A549 (cell line): Measurements from ENCODE around the gene UGT8. TPM values are rescaled to one million over a fixed set of nuclear protein-coding genes. Genes with fewer than 3 reads are reported as not detected.

Experiments used
- ATAC-seq, 2 experiments: fragments of 200-7000 bp in 1 of 2; fragments of >200 bp in 1 of 2; cut with Nextera tagmentation in 1 of 2; cut with Tn5 transposase in 1 of 2; 3 replicates each; pipeline versions ENCODE4 v1.8.0 to v1.9.1; 2018 to 2020; ENCODE audit warnings: mild to moderate bottlenecking in 1 of 2, moderate library complexity in 1 of 2
- CTCF ChIA-PET: fragments of 300-600 bp; sonication (Branson Sonifier 250); formaldehyde crosslinking; extraction: SDS; loops from one replicate; lab custom pipeline; 2021; ENCODE audit warnings: antibody characterized with exemption, inconsistent platforms; lab: Yijun Ruan, JAX
- POLR2A ChIA-PET: fragments of 350-600 bp; formaldehyde crosslinking; extraction: SDS; loops from one replicate; lab custom pipeline; 2021; ENCODE audit warnings: antibody characterized with exemption, inconsistent platforms; lab: Yijun Ruan, JAX
- DNase-seq, 2 experiments: peaks; one replicate each; pipeline versions ENCODE4 v3.0.0 to v3.0.0-alpha.2; 2011 to 2016; ENCODE audit warnings: low read depth in 1 of 2, low spot score in 1 of 2
- FAIRE-seq: peaks from 2 replicates; lab custom pipeline; 2011; peaks lifted over from hg19 to GRCh38; lab: Jason Lieb, UNC
- H3K27ac ChIP-seq, 2 experiments: fragments of >200 bp; sonication (Bioruptor Twin); formaldehyde crosslinking; 3 replicates each; pipeline ENCODE4 v1.5.1; 2016 to 2017
- H3K4me1 ChIP-seq: fragments of >200 bp; sonication (Bioruptor Twin); formaldehyde crosslinking; 3 replicates; pipeline ENCODE4 v1.6.1; 2016
- H3K4me2 ChIP-seq: fragments of >200 bp; sonication (Bioruptor Twin); formaldehyde crosslinking; 3 replicates; pipeline ENCODE4 v1.6.1; 2016
- H3K4me3 ChIP-seq: fragments of >200 bp; sonication (Bioruptor Twin); formaldehyde crosslinking; 3 replicates; pipeline ENCODE4 v1.5.1; 2016
- H3K9me3 ChIP-seq: fragments of >200 bp; sonication (Bioruptor Twin); formaldehyde crosslinking; 3 replicates; pipeline ENCODE4 v1.6.1; 2016
- CHD4 ChIP-seq: fragments of 200-600 bp; sonication (generic); IDR thresholded peaks from 2 replicates; pipeline ENCODE4 v1.6.1; 2016; ENCODE audit warnings: antibody characterized with exemption, mild to moderate bottlenecking, borderline replicate concordance
- EHF ChIP-seq: fragments of 250-450 bp; sonication (Bioruptor Pico); IDR thresholded peaks from 2 replicates; pipeline ENCODE4 v1.5.0; 2020; ENCODE audit warnings: mild to moderate bottlenecking
- EP300 ChIP-seq, 2 experiments: fragments of >200 bp; sonication (Bioruptor Twin); formaldehyde crosslinking; IDR thresholded peaks; 2 replicates in 1 of 2; 3 replicates in 1 of 2; pipeline ENCODE4 v1.6.1; 2016 to 2017
- FOSB ChIP-seq: fragments of 250-450 bp; sonication (Bioruptor Pico); IDR thresholded peaks from 2 replicates; pipeline ENCODE4 v1.5.0; 2020; ENCODE audit warnings: mild to moderate bottlenecking, moderate library complexity
- FOXS1 ChIP-seq: fragments of 250-450 bp; sonication (Bioruptor Pico); IDR thresholded peaks from 2 replicates; pipeline ENCODE4 v1.5.0; 2020; ENCODE audit warnings: mild to moderate bottlenecking, moderate library complexity
- GATA3 ChIP-seq: IDR thresholded peaks from 2 replicates; pipeline ENCODE4 v1.6.1; 2012; ENCODE audit warnings: borderline replicate concordance
- HEYL ChIP-seq: fragments of 250-450 bp; sonication (Bioruptor Pico); IDR thresholded peaks from 2 replicates; pipeline ENCODE4 v1.8.0; 2021; ENCODE audit warnings: mild to moderate bottlenecking, moderate library complexity
- JUNB ChIP-seq: fragments of >200 bp; sonication (Bioruptor Twin); formaldehyde crosslinking; IDR thresholded peaks from 2 replicates; pipeline ENCODE4 v1.6.1; 2016
- MAFK ChIP-seq: fragments of 450-650 bp; IDR thresholded peaks from 2 replicates; pipeline ENCODE4 v1.6.1; 2014; ENCODE audit not compliant: partially characterized antibody
- MAZ ChIP-seq: fragments of 150-350 bp; IDR thresholded peaks from 2 replicates; pipeline ENCODE4 v1.6.1; 2014; ENCODE audit warnings: antibody characterized with exemption, low read depth, low read length, borderline replicate concordance
- NPAS2 ChIP-seq: fragments of 250-450 bp; sonication (Bioruptor Pico); IDR thresholded peaks from 2 replicates; pipeline ENCODE4 v1.8.0; 2022; ENCODE audit warnings: mild to moderate bottlenecking, moderate library complexity, borderline replicate concordance
- PHF8 ChIP-seq: fragments of 200-600 bp; sonication (generic); IDR thresholded peaks from 2 replicates; pipeline ENCODE4 v1.6.1; 2016; ENCODE audit warnings: low read depth, mild to moderate bottlenecking, antibody characterized with exemption, moderate library complexity, borderline replicate concordance
- POLR2A ChIP-seq: IDR thresholded peaks from 2 replicates; pipeline ENCODE4 v1.6.1; 2012; ENCODE audit warnings: mild to moderate bottlenecking, low read length
- RAD21 ChIP-seq, 2 experiments: fragments of >200 bp in 1 of 2; sonication (Bioruptor Twin) in 1 of 2; formaldehyde crosslinking in 1 of 2; IDR thresholded peaks in 1 of 2; conservative IDR thresholded peaks in 1 of 2; 2 replicates in 1 of 2; 3 replicates in 1 of 2; pipeline ENCODE4 v1.6.1; 2012 to 2018; ENCODE audit warnings: inconsistent platforms in 1 of 2
- RARB ChIP-seq: fragments of 250-450 bp; sonication (Bioruptor Pico); IDR thresholded peaks from 2 replicates; pipeline ENCODE4 v1.8.0; 2021; ENCODE audit warnings: mild to moderate bottlenecking, moderate library complexity
- RCOR1 ChIP-seq: fragments of 150-350 bp; IDR thresholded peaks from 2 replicates; pipeline ENCODE4 v1.6.1; 2014; ENCODE audit warnings: antibody characterized with exemption, low read length, low read depth
- RFX5 ChIP-seq: fragments of 450-650 bp; IDR thresholded peaks from 2 replicates; pipeline ENCODE4 v1.7.1; 2014; ENCODE audit warnings: antibody characterized with exemption, mild to moderate bottlenecking, moderate library complexity
- RNF2 ChIP-seq: fragments of 200-600 bp; sonication (generic); IDR thresholded peaks from 2 replicates; pipeline ENCODE4 v1.6.1; 2016; ENCODE audit warnings: low read depth, mild to moderate bottlenecking, antibody characterized with exemption, moderate library complexity, borderline replicate concordance
- SMC3 ChIP-seq: fragments of >200 bp; sonication (Bioruptor Twin); formaldehyde crosslinking; IDR thresholded peaks from 3 replicates; pipeline ENCODE4 v1.6.1; 2018; ENCODE audit warnings: inconsistent platforms
- TP53 ChIP-seq: fragments of 250-450 bp; sonication (Bioruptor Pico); IDR thresholded peaks from 2 replicates; pipeline ENCODE4 v1.5.0; 2021; ENCODE audit warnings: mild to moderate bottlenecking, moderate library complexity
- ZC3H11A ChIP-seq: fragments of 450-650 bp; IDR thresholded peaks from 2 replicates; pipeline ENCODE4 v1.6.1; 2014; ENCODE audit warnings: antibody characterized with exemption, mild to moderate bottlenecking
- WGBS: methylation state at CpG from one replicate; pipeline ENCODE4 v1.1.6; 2017; ENCODE audit errors: missing lambda C conversion rate; 5-methylcytosine and 5-hydroxymethylcytosine counted together
- polyA plus RNA-seq, 4 experiments: library from polyadenylated mRNA; depleted of rRNA in 3 of 4; stranded (reverse); fragments of >200 nt; fragmentation: RNase III in 1 of 4; extraction: RNeasy Plus Mini Kit Qiagen cat#74134 plus additional on column Dnase treatment in 1 of 4; gene quantifications; 2 replicates in 3 of 4; 3 replicates in 1 of 4; pipeline ENCODE4 v1.2.3, GENCODE V29; 2011 to 2017
- TF ChIP-seq, protein P1 (sequence below): fragments of >200 bp; sonication (Bioruptor Twin); formaldehyde crosslinking; IDR thresholded peaks from 3 replicates; pipeline ENCODE4 v1.5.1; 2016
- TF ChIP-seq, protein P2 (sequence below): fragments of >200 bp; sonication (Bioruptor Twin); formaldehyde crosslinking; IDR thresholded peaks from 3 replicates; pipeline ENCODE4 v1.6.1; 2016
- TF ChIP-seq, protein P3 (sequence below): IDR thresholded peaks from 2 replicates; pipeline ENCODE4 v1.6.1; 2012

Gene UGT8
- polyA plus RNA-seq, 2 of the 4 experiments (the other 2 are of a cell fraction), result 0.04 to 0.06 TPM

DNA sequence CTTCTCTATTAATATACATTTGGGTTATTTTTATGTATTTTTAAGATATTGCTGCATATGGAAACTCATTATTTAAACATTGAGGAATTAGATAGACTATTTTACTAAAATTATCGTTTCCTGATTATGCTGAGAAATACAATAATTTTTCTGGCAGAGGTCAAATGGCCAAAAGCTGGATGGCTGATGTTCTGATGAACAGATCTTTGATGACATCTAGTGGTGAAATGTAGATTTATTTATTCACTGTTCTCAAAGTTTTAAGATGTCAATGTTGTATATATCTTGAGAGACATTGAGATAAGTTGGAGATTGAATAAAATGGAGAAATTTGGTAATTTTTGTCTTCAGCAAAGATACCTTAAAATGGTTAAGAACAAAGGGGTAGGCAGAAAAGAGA lies 96.2 kb downstream of the UGT8 start:
- Histone ChIP-seq H3K4me3 (no peak overlapping the region), H3K9me3 (no peaks in the 10 kb centered on the region), H3K4me2 (no peak overlapping the region), H3K27ac (no peak overlapping the region), H3K4me1 (no peaks in the 10 kb centered on the region)
- CTCF ChIA-PET, result interaction anchor here (0.6 to 2.4 kb wide), 7 partner anchors 14 to 715 kb away, joined by 3 to 13 read pairs (median 4); partner anchors contain the start of gene ARSJ
- POLR2A ChIA-PET, result no interaction called here
- TF ChIP-seq RAD21 (conservative IDR thresholded peaks at IDR 0.05 in 1 of 2, IDR thresholded peaks at IDR 0.05 in 1 of 2) (peak; percentile 64 to 74), RNF2 (no peak), SMC3 (peak; percentile 56; the same call in 2 of the 3 replicates)
- TF ChIP-seq, protein P1, sequence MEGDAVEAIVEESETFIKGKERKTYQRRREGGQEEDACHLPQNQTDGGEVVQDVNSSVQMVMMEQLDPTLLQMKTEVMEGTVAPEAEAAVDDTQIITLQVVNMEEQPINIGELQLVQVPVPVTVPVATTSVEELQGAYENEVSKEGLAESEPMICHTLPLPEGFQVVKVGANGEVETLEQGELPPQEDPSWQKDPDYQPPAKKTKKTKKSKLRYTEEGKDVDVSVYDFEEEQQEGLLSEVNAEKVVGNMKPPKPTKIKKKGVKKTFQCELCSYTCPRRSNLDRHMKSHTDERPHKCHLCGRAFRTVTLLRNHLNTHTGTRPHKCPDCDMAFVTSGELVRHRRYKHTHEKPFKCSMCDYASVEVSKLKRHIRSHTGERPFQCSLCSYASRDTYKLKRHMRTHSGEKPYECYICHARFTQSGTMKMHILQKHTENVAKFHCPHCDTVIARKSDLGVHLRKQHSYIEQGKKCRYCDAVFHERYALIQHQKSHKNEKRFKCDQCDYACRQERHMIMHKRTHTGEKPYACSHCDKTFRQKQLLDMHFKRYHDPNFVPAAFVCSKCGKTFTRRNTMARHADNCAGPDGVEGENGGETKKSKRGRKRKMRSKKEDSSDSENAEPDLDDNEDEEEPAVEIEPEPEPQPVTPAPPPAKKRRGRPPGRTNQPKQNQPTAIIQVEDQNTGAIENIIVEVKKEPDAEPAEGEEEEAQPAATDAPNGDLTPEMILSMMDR, result peak; percentile 69
- FAIRE-seq, result no peak
- WGBS, result 0% methylated on average over 1 of the region's 1 CpG
- peak in 1 of 2 experiments; percentile 25 for DNase-seq
- ATAC-seq, result no peak

DNA sequence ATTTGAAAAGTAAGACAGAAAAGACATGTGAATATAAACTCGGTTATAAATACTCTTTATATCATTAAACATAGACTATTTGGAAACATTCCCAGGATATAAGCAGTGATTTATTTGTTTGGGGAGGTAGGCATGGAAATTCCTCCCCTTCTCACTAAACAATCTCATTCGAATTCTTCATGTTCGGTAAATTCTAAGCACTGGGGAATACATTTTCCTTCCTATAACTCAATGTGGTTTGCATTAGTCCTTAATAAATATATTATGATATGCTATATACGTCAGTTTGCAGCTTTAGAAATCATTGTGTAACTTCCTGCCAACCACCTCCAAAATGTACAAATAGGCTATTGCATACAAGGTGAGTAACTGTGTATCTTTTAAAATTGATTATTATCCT lies 99.6 kb downstream of the UGT8 start:
- POLR2A ChIA-PET, result no interaction called here
- 39% methylated on average over 4 of the region's 4 CpGs for WGBS
- ATAC-seq (no peak), DNase-seq (no peak), FAIRE-seq (no peak)
- no peak overlapping the region for H3K27ac ChIP-seq
- CTCF ChIA-PET, result no interaction called here
- no peak overlapping the region for H3K4me3 ChIP-seq
- TF ChIP-seq POLR2A (no peak), RARB (CRISPR knock-in tag) (no peak), FOSB (CRISPR knock-in tag) (no peak), NPAS2 (no peak), EP300 (IDR thresholded peaks at IDR 0.05) (no peak), FOXS1 (CRISPR knock-in tag) (no peak), TP53 (CRISPR knock-in tag) (no peak), GATA3 (no peak), RCOR1 (no peak), CHD4 (no peak), JUNB (no peak), RFX5 (no peak)
- TF ChIP-seq, protein P2, sequence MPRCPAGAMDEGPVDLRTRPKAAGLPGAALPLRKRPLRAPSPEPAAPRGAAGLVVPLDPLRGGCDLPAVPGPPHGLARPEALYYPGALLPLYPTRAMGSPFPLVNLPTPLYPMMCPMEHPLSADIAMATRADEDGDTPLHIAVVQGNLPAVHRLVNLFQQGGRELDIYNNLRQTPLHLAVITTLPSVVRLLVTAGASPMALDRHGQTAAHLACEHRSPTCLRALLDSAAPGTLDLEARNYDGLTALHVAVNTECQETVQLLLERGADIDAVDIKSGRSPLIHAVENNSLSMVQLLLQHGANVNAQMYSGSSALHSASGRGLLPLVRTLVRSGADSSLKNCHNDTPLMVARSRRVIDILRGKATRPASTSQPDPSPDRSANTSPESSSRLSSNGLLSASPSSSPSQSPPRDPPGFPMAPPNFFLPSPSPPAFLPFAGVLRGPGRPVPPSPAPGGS, result no peak
- H3K4me2 ChIP-seq, result no peak overlapping the region
- no peaks in the 10 kb centered on the region for H3K9me3 ChIP-seq
- no peaks in the 10 kb centered on the region for H3K4me1 ChIP-seq

DNA sequence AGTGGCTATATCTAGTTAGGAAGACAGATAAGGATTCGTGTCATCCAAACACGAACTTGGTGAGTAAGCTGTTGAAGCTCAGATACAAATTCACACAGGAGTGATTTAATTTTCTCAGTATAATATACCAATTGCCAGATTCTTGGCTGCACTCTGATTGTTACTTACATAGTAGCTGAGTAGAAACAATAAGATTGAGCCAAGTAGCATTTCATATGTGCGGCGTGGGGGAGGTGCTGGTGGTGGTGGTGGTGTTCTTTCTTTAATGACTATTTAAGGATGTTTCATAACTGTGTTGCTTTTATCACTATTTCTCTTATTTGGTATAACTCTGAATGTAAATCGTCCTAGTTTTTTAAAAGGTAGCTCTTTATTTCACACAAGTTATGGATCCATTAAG lies 102.9 kb downstream of the UGT8 start:
- TF ChIP-seq RCOR1 (no peak), EHF (no peak), RNF2 (no peak), MAZ (no peak), NPAS2 (no peak), FOXS1 (CRISPR knock-in tag) (no peak), MAFK (no peak), ZC3H11A (no peak), PHF8 (no peak), FOSB (CRISPR knock-in tag) (no peak), HEYL (CRISPR knock-in tag) (no peak)
- TF ChIP-seq, protein P3, sequence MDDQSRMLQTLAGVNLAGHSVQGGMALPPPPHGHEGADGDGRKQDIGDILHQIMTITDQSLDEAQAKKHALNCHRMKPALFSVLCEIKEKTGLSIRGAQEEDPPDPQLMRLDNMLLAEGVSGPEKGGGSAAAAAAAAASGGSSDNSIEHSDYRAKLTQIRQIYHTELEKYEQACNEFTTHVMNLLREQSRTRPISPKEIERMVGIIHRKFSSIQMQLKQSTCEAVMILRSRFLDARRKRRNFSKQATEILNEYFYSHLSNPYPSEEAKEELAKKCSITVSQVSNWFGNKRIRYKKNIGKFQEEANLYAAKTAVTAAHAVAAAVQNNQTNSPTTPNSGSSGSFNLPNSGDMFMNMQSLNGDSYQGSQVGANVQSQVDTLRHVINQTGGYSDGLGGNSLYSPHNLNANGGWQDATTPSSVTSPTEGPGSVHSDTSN, result no peak
- TF ChIP-seq, protein P1, result no peak
- TF ChIP-seq, all 56 proteins: peak for 0
- ATAC-seq, result no peak
- CTCF ChIA-PET, result no interaction called here
- Histone ChIP-seq H3K4me3 (no peak overlapping the region), H3K4me1 (no peaks in the 10 kb centered on the region), H3K4me2 (no peak overlapping the region), H3K27ac (no peak overlapping the region), H3K9me3 (no peaks in the 10 kb centered on the region)
- no peak for DNase-seq
- WGBS, result 18% methylated on average over 5 of the region's 5 CpGs
- POLR2A ChIA-PET, result no interaction called here
- no peak for FAIRE-seq
